ENCODE data around the gene GPX4.
"Not testable (repeated sequence)": the region's sequence is repeated elsewhere in the genome, so short reads cannot be mapped to it uniquely, and the experiment has no call there.

The GPX4 gene

DNA sequence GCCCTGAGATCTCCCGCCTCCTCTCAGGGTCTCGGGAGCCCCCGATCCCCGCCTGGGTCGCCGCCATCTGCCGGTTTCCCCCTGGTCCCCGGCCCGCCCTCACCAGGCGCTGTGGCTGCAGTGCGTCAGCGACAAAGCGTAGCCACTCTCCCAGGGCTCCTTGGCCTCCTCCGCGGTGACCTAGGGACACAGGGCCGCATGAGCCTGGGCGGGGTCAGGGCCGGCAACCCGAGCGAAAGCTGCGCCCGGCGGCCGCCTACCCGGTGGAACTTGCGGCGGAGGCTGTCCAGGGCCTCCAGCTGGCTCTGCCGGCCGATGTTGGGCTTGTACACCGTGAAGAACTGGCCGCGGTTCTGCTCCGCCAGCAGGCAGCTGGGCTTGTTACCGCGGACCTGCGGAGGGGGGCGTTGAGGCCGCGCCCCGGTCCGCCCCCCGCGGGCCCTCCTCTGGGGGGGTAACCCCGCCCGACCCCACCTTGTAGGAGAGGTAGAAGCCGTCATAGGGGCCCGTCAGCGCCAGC lies 5.3 kb downstream of the GPX4 start:
- H3K9me3 ChIP-seq (ENCODE audit: control insufficient read depth, insufficient read depth, low read length), result no peaks in the 10 kb centered on the region
- H3K36me3 ChIP-seq (ENCODE audit: insufficient read depth, low read length), result no peaks in the 10 kb centered on the region; the same call in 1 of the 2 replicates
- H3K4me1 ChIP-seq (ENCODE audit: insufficient read depth, low read length), result peaks cover 12% of the 10 kb centered on the region; the same call in 1 of the 2 replicates
- no peak overlapping the region for H3K9ac ChIP-seq (ENCODE audit: low read depth, low read length)

- no peaks in the 10 kb centered on the region for H3K9me3 ChIP-seq (ENCODE audit: control insufficient read depth, insufficient read depth, low read length)
- no peaks in the 10 kb centered on the region; the same call in 1 of the 2 replicates for H3K36me3 ChIP-seq (ENCODE audit: insufficient read depth, low read length)
- no peak overlapping the region for H3K9ac ChIP-seq (ENCODE audit: low read depth, low read length)
- H3K4me1 ChIP-seq (ENCODE audit: insufficient read depth, low read length), result peaks cover 12% of the 10 kb centered on the region; the same call in 1 of the 2 replicates
Observed at GRCh38 chr19:1109697-1110671, 6.2 kb downstream of the GPX4 start.

- Histone ChIP-seq H3K4me1 (ENCODE audit: insufficient read depth, low read length) (peaks cover 12% of the 10 kb centered on the region; the same call in 1 of the 2 replicates), H3K36me3 (ENCODE audit: insufficient read depth, low read length) (no peaks in the 10 kb centered on the region; the same call in 1 of the 2 replicates), H3K9me3 (ENCODE audit: control insufficient read depth, insufficient read depth, low read length) (no peaks in the 10 kb centered on the region), H3K9ac (ENCODE audit: low read depth, low read length) (no peak overlapping the region)
Observed at GRCh38 chr19:1110809-1111640, 7.2 kb downstream of the GPX4 start.

GRCh38 chr19:1111641-1112267 lies 8.0 kb downstream of the GPX4 start:
- Histone ChIP-seq H3K9me3 (ENCODE audit: control insufficient read depth, insufficient read depth, low read length) (no peaks in the 10 kb centered on the region), H3K36me3 (ENCODE audit: insufficient read depth, low read length) (no peaks in the 10 kb centered on the region), H3K4me1 (ENCODE audit: insufficient read depth, low read length) (peaks cover 12% of the 10 kb centered on the region; the same call in 1 of the 2 replicates), H3K9ac (ENCODE audit: low read depth, low read length) (no peak overlapping the region)

- Histone ChIP-seq H3K9ac (ENCODE audit: low read depth, low read length) (no peak overlapping the region), H3K4me1 (ENCODE audit: insufficient read depth, low read length) (peaks cover 12% of the 10 kb centered on the region; the same call in 1 of the 2 replicates), H3K36me3 (ENCODE audit: insufficient read depth, low read length) (no peaks in the 10 kb centered on the region), H3K9me3 (ENCODE audit: control insufficient read depth, insufficient read depth, low read length) (no peaks in the 10 kb centered on the region)
Observed at GRCh38 chr19:1112268-1113029, 8.7 kb downstream of the GPX4 start.

GRCh38 chr19:1113030-1113985 lies 9.5 kb downstream of the GPX4 start:
- Histone ChIP-seq H3K36me3 (ENCODE audit: insufficient read depth, low read length) (no peaks in the 10 kb centered on the region), H3K9me3 (ENCODE audit: control insufficient read depth, insufficient read depth, low read length) (no peaks in the 10 kb centered on the region), H3K9ac (ENCODE audit: low read depth, low read length) (no peak overlapping the region), H3K4me1 (ENCODE audit: insufficient read depth, low read length) (peaks cover 12% of the 10 kb centered on the region; the same call in 1 of the 2 replicates)

DNA sequence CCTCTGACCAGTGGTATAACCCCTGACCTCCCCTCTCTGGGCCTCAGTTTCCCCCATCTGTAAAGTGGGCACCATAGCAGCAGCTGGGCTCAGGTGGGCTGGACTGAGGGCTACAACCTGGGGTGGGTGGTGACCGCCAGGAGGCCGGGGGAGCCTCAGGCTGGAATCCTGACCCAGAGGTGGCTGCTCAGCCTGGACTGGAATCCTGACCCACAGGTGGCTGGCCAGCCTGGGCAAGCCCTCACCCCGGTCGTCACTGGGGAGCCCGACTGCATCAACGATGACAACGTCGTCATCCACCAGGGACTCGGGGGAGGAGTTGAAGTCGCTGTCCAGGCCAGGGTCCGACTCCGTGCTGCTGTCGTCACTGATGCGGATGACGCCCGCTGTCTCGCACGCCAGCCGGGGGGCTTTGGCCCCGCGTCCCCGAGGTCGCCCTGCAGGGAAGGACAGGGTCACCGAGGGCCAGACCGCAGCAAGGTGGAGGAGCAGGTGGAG lies 10.2 kb downstream of the GPX4 start:
- Histone ChIP-seq H3K9ac (ENCODE audit: low read depth, low read length) (no peak overlapping the region), H3K9me3 (ENCODE audit: control insufficient read depth, insufficient read depth, low read length) (no peaks in the 10 kb centered on the region), H3K36me3 (ENCODE audit: insufficient read depth, low read length) (no peaks in the 10 kb centered on the region), H3K4me1 (ENCODE audit: insufficient read depth, low read length) (peaks cover 12% of the 10 kb centered on the region; the same call in 1 of the 2 replicates)

GRCh38 chr19:1114728-1115127 lies 10.9 kb downstream of the GPX4 start:
- H3K36me3 ChIP-seq (ENCODE audit: insufficient read depth, low read length); H3K9ac ChIP-seq (ENCODE audit: low read depth, low read length); H3K9me3 ChIP-seq (ENCODE audit: control insufficient read depth, insufficient read depth, low read length): not testable (repeated sequence)
- H3K4me1 ChIP-seq (ENCODE audit: insufficient read depth, low read length), result peaks cover 12% of the 10 kb centered on the region; the same call in 1 of the 2 replicates

DNA sequence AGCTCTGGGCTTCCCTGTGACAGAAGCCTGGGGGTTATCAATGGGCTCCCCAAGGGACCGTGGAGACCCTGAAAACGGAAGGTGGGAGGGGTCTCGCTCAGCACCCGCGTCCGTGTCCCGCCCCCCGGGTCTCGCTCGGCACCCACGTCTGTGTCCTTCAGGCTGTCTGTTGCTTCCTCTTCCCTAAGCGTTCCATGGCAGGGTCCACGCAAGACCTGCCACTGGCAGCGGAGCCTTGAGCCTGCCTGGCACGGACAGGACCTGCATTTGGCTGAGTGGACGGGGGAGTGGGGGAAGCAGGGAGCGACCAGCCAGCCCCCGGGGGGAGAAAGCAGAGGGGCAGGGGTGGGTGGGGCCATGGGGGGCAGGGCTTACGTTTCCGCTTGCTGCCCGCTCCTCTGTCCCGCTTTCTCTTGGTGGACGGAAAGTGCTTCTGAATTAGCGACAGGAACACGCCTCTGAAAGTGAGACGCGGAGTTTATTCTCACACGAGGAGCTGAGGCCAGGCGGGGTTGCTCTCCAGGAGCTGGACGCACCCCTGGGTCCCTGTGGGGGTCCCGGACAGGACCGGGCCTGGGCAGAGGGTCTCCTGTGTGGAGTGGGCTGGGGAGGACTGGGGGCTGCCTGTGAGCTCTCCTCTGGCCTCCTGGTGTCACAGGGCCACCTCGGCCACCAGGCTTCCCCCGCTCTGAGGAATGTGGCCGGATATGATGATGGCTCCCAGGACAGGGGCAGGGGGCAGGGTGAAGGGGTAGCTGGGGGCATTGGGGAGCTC lies 12.0 kb downstream of the GPX4 start:
- peaks cover 4% of the 10 kb centered on the region for H3K36me3 ChIP-seq (ENCODE audit: insufficient read depth, low read length)
- H3K4me1 ChIP-seq (ENCODE audit: insufficient read depth, low read length), result peaks cover 12% of the 10 kb centered on the region; the same call in 1 of the 2 replicates
- no peak overlapping the region for H3K9ac ChIP-seq (ENCODE audit: low read depth, low read length)
- no peaks in the 10 kb centered on the region for H3K9me3 ChIP-seq (ENCODE audit: control insufficient read depth, insufficient read depth, low read length)

GRCh38 chr19:1116726-1117581 lies 13.2 kb downstream of the GPX4 start:
- no peak overlapping the region for H3K9ac ChIP-seq (ENCODE audit: low read depth, low read length)
- H3K4me1 ChIP-seq (ENCODE audit: insufficient read depth, low read length), result peaks cover 12% of the 10 kb centered on the region; the same call in 1 of the 2 replicates
- peaks cover 9% of the 10 kb centered on the region for H3K36me3 ChIP-seq (ENCODE audit: insufficient read depth, low read length)
- H3K9me3 ChIP-seq (ENCODE audit: control insufficient read depth, insufficient read depth, low read length), result no peaks in the 10 kb centered on the region

DNA sequence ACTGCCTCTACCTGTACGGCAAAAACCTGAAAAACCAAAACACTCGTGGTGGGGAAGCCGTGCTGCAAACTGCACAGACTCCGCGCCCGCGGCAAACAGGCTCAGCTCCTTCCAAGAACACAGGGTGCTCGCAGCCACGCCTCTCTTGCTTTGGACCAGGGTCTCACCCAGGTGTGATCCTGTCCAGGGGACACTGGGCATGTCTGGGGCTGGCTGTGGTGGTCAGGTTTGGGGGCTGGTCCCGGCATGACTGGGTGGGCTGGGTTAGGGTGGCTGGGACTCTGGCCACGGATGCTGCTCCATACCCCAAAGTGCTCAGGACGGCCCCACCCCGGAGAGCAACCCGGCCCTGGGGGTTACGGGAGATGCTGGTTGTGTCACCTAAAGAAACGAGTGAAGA lies 13.9 kb downstream of the GPX4 start:
- Histone ChIP-seq H3K36me3 (ENCODE audit: insufficient read depth, low read length) (peaks cover 9% of the 10 kb centered on the region), H3K4me1 (ENCODE audit: insufficient read depth, low read length) (peaks cover 9% of the 10 kb centered on the region; the same call in 1 of the 2 replicates), H3K9ac (ENCODE audit: low read depth, low read length) (no peak overlapping the region), H3K9me3 (ENCODE audit: control insufficient read depth, insufficient read depth, low read length) (no peaks in the 10 kb centered on the region)
